ENCODE results near the gene OBSCN.

Gene OBSCN

DNA sequence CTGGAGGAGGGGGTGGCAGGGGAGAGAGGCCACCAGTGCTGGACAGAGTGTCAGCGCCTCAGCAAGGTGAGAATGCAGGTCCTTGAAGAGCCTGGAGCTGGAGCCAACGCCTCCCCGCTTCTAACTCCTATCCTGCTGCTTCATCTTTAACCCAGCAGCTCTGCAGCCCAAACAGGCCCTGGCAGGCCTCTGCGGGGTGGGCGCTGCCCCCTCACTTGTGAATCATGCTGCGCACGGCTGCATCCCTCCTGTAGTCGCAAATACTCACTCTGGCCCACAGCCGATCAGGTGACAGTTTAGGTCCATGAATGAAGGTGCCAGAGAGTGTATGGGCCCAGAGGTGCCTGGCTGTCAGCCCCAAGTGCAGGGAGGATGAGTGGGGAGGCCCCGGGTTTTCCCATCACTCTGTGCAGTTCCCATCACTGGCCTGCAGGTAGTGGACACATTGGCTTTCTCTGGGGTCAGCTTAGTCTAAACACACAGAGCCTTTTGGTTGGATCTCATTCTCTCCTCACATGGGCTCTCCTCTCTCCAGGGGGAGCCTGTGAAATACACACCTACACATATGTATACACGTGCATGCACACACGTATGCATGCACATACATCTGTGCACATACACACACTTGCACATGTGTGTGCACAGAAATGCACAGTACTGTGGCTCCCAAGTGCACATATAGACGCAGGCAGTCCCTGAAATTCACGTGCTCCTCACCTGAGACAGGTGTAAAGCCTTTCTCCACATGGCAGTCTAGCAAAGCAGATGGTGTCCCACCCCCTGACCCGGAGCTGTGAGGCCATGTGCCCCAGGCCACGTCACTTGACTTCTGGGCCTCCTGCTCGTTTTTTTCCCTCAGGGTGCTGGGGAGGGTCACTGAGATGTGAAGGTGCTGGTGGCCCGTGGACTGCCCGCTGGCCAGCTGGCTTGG is 146.8 kb downstream of the OBSCN start:
- Histone ChIP-seq H3K4me3 (no peak overlapping the region), H3K27me3 (ENCODE audit: low read depth) (no peaks in the 10 kb centered on the region), H3K9me3 (no peaks in the 10 kb centered on the region), H3K4me1 (no peaks in the 10 kb centered on the region), H3K36me3 (replicated peaks) (no peaks in the 10 kb centered on the region)
- DNase-seq (ENCODE audit: low spot score in 2 of 2) = no peak
- in situ Hi-C loops (cut with MboI; ENCODE audit: low sequenced_read_pairs) = no loop called here

DNA sequence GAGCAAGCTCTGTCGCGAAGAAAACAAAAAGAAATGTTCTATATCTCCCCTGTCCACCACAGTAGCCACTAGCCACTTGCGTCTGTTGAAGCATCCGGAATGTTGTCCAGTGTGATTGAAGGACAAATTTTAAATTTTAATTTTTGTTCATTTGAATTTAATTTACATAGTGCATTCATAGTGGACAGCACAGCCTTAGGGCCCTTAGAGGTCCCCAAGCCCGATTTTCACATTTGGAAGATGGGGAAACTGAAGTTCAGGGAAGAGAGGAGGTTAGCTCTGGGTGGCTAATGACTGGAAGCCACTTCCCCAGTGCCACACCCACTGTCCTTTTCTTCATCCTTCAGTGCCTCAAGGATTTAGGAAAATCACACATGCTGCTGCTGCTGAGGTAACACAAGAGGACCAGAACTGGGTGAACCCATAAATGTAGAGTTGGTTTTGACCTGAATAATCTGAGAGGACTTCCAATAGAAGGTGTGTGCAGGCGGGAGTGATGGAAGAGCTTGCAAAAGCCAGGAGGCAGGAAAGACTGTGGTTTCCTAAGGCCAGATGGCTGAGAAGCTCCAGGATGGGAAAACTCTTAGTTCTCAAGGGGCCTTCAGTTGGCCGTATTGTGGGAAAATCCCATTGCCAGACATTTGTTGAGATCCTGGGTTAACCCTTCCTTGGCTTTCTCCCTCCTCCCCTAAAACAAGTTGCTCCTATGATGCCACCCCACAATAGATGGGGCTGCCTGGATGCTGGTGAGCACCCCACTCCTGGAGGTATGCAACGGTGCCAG is 149.2 kb downstream of the OBSCN start:
- H3K9me3 ChIP-seq = no peaks in the 10 kb centered on the region
- no peaks in the 10 kb centered on the region for H3K36me3 ChIP-seq (replicated peaks)
- no peaks in the 10 kb centered on the region for H3K4me1 ChIP-seq
- no peak overlapping the region for H3K4me3 ChIP-seq
- H3K27me3 ChIP-seq (ENCODE audit: low read depth) = no peaks in the 10 kb centered on the region
- no peak for DNase-seq (ENCODE audit: low spot score in 2 of 2)
- in situ Hi-C loops (cut with MboI; ENCODE audit: low sequenced_read_pairs) = no loop called here

DNA sequence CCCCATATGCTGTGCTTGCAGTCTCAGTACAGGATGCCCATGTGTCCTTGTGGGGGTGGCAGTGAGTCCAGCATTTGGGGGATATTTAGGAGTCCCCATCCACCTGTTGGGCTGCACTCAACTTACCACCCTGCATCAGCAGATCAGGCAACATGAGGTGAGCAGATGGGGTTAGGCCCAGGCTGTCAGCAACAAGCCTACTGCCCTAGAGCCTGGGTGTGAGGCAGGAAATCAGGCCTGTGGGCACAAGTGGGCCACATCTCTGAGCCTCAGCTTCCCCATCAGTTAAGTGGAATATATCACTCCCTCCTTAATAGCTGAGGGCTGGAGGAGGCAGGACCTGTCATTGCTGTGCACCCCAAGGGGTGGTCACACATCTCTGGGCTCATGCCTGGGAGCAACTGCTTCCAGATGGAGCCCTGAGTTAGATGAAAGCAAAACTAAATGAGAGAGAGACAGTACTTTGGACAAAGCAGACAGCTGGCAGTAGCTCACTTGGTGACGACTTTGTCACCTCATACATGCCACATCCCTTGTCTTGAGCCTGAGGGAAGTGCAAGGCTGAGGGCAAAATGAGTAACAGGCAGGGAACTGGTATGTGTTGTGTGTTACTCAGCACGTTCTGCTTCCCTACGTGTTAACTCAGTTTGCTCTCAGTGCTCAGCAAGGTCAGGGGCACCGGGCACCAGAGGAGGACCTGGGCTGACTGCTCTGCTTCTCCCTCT is 150.4 kb downstream of the OBSCN start:
- Histone ChIP-seq H3K4me1 (no peaks in the 10 kb centered on the region), H3K27me3 (ENCODE audit: low read depth) (no peaks in the 10 kb centered on the region), H3K4me3 (no peak overlapping the region), H3K9me3 (no peaks in the 10 kb centered on the region), H3K36me3 (replicated peaks) (no peaks in the 10 kb centered on the region)
- in situ Hi-C loops (cut with MboI; ENCODE audit: low sequenced_read_pairs) = no loop called here
- no peak for DNase-seq (ENCODE audit: low spot score in 2 of 2)

DNA sequence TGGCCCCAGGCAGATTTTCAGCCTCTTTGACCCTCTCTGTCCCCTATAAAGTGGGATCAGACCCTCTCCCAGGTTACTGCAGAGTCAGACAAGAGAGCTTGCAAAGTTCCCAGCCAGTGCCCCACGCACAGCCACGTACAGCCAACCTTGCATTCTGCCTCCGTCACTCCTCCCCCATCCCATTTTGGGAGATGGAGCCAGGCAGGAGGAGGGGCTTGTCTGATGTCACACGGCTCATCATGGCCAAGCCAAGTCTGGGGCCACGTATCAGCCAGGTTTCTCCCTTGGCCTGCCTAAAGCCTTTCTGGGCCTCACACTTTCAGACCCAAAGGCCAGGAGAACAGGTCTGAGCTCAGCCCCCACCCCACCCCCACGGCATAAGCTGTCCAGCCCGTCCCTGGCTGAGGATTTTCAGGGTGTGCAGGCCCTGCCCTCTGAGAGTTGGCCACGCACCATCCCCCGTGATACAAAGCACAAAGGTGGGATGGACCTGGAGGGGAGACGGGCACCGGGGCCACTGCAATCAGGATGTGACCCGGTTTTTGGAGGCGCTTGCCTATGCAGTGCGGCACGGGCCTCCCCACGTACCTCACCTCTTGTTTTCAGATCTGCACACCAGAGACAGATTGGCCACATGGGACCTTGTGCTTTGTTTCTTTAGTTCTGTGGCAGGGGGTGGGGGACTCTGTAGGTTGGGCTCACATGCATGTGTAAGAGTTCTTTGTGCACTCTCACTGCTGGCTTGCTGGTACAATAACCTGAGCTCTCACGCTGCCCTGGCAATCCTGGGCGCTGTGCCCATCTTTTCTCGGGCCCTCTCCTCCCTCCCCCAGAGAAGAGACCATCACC is 151.1 kb downstream of the OBSCN start:
- DNase-seq (ENCODE audit: low spot score in 2 of 2) = no peak
- Histone ChIP-seq H3K36me3 (replicated peaks) (no peaks in the 10 kb centered on the region), H3K4me3 (no peak overlapping the region), H3K4me1 (no peaks in the 10 kb centered on the region), H3K27me3 (ENCODE audit: low read depth) (no peaks in the 10 kb centered on the region), H3K9me3 (no peaks in the 10 kb centered on the region)
- in situ Hi-C loops (cut with MboI; ENCODE audit: low sequenced_read_pairs) = no loop called here

DNA sequence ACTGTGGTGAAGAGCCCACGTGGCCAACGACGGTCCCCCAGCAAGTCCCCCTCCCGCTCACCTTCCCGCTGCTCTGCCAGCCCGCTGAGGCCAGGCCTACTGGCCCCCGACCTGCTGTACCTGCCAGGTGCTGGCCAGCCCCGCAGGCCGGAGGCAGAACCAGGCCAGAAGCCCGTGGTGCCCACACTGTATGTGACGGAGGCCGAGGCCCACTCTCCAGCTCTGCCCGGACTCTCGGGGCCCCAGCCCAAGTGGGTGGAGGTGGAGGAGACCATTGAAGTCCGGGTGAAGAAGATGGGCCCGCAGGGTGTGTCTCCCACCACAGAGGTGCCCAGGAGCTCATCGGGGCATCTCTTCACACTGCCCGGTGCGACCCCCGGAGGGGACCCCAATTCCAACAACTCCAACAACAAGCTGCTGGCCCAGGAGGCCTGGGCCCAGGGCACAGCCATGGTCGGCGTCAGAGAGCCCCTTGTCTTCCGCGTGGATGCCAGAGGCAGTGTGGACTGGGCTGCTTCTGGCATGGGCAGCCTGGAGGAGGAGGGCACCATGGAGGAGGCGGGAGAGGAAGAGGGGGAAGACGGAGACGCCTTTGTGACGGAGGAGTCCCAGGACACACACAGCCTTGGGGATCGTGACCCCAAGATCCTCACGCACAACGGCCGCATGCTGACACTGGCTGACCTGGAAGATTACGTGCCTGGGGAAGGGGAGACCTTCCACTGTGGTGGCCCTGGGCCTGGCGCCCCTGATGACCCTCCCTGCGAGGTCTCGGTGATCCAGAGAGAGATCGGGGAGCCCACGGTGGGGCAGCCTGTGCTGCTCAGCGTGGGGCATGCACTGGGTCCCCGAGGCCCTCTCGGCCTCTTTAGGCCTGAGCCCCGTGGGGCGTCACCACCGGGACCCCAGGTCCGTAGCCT is 152.0 kb downstream of the OBSCN start:
- no peak for DNase-seq (ENCODE audit: low spot score in 2 of 2)
- no peaks in the 10 kb centered on the region for H3K36me3 ChIP-seq (replicated peaks)
- no peaks in the 10 kb centered on the region for H3K27me3 ChIP-seq (ENCODE audit: low read depth)
- H3K4me3 ChIP-seq = no peak overlapping the region
- in situ Hi-C loops (cut with MboI; ENCODE audit: low sequenced_read_pairs) = no loop called here
- no peaks in the 10 kb centered on the region for H3K4me1 ChIP-seq
- H3K9me3 ChIP-seq = no peaks in the 10 kb centered on the region

DNA sequence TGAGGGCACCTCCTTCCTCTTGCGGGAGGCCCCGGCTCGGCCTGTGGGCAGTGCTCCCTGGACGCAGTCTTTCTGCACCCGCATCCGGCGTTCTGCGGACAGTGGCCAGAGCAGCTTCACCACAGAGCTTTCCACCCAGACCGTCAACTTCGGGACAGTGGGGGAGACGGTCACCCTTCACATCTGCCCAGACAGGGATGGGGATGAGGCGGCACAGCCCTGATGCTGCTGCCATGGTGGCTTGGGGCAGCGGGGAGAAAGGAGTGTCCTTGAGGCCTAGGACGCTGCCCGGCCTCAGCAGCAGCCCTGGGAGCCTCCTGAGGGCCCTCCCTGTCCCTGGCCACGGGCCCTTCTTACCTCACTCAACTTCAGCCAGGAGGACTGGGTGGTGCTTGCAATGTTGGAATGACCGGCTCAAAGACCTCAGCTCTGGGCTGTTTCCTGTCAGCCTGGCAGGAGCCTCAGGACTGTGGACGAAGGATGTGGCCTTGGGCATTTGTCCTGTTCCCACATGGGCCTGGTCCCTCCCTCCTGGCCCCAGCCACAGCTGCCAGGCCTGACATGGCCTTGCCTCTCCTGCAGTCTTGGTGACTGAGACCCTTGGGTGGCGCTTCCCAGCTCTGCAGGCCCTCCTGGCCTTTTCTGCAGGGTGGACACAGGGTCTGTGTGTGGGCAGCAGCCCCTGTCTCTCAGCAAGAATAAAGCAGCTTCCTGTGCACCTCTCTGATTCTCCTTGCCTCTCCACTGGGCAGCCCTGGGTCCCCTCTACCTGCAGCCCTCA is 152.9 kb downstream of the OBSCN start:
- Histone ChIP-seq H3K27me3 (ENCODE audit: low read depth) (no peaks in the 10 kb centered on the region), H3K9me3 (no peaks in the 10 kb centered on the region), H3K36me3 (replicated peaks) (no peaks in the 10 kb centered on the region), H3K4me1 (no peaks in the 10 kb centered on the region), H3K4me3 (no peak overlapping the region)
- DNase-seq (ENCODE audit: low spot score in 2 of 2) = no peak
- in situ Hi-C loops (cut with MboI; ENCODE audit: low sequenced_read_pairs) = no loop called here

DNA sequence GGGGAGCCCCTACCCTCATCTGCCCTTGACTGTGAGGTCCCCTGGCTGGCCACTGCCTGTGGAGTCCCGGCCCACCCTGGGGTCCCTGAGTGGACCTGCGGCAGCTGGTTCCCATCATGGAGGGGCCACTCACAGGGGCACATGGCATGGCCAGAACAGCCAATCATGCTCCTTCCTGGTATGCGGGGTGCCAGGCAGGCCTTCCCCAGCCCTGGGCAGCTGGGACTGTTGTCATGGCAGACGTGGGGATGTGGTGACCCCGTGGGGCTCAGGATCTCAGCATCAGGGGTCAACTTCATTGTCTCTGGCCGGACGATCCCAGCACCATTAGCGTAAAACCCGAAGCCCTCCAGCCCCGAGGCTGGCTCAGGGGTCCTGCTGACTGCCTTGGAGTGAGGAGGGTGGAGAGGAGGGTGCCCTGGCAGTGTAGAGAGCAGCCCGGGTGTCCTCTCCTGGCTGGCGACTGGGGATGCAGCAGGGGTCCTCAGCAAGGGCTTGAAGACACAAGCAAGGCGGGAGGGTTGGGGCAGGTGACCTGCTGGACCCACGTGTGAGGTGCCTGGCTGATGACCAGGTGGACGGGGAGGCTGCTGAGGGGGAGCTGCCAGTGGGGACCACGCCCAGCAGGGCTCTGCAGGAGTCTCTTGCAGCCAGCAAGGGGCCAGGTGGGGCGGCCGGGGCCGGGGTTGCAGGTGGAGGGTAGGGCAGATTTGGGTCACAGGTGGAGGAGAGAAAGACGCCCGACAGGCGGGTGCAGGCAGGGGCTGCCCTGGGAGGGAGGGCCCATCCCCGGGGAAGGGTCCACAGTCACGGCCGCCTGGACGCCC is 153.7 kb downstream of the OBSCN start:
- Histone ChIP-seq H3K4me3 (no peak overlapping the region), H3K4me1 (no peaks in the 10 kb centered on the region), H3K27me3 (ENCODE audit: low read depth) (0 out of 2 replicates have a peak, but pooled peaks cover 2% of the 10 kb centered on the region), H3K36me3 (replicated peaks) (no peaks in the 10 kb centered on the region), H3K9me3 (no peaks in the 10 kb centered on the region)
- no peak for DNase-seq (ENCODE audit: low spot score in 2 of 2)
- in situ Hi-C loops (cut with MboI; ENCODE audit: low sequenced_read_pairs) = no loop called here

DNA sequence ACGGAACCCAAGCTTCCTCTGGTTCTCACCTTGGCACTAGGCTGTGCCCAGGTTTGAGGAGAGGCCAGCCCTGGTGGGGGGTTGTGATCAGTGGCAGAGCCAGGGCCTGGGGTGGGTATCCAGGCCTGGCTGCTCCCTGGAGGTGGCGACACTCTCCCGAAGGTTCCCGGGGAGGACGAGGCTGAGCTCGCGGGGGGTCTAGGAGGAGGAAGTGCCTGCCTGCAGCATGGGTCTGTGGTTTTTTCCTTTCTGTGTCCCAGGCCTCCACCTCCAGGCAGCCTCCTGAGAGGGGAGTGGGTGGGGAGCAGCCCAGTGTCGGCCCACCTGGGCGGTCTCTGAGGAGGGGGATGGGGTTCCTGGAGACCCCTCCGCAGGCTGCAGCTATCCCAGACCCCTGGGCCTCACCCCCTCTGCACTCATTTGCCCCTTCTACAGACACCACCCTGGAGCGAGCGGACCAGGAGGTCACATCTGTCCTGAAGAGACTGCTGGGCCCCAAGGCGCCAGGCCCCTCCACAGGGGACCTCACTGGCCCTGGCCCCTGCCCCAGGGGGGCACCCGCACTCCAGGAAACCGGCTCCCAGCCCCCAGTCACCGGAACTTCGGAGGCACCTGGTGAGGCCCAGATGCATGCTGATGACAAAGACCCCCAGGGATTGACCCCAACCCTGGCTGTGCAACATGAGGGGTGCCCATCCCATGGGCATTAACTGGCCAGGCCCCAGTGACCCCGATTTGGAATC is 154.5 kb downstream of the OBSCN start:
- Histone ChIP-seq H3K36me3 (replicated peaks) (no peaks in the 10 kb centered on the region), H3K27me3 (ENCODE audit: low read depth) (peaks cover 7% of the 10 kb centered on the region; the same call in 1 of the 2 replicates), H3K4me3 (no peak overlapping the region), H3K9me3 (no peaks in the 10 kb centered on the region), H3K4me1 (no peaks in the 10 kb centered on the region)
- in situ Hi-C loops (cut with MboI; ENCODE audit: low sequenced_read_pairs) = no loop called here
- DNase-seq (ENCODE audit: low spot score in 2 of 2) = no peak

DNA sequence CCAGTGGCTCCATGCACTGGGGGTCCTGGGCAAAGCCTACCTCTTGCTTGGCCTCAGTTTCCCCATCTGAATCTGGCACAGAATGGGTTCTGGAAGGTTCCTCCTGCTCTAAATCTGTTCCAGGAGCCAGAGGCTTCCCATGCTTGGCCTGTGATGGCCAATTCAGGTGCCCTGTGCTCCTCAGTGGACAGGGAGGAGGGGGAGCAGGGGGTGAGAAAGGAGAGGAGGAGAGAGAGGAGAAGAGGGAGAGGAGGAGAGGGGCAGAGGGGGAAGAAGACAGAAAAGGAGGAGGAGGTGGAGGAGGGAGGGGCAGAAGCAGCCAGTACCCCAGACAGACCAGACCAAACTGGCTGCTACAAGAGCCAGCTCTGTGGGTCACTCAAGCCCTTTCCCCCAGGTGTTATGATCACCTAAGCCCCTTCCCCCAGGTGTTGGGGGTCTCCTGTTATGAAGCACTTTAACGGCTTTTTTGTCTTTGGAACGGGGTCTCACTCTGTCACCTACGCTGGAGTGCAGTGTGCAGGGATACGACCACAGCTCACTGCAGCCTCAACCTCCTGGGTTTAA is 155.1 kb downstream of the OBSCN start:
- Histone ChIP-seq H3K4me3 (no peak overlapping the region), H3K4me1 (no peaks in the 10 kb centered on the region), H3K36me3 (replicated peaks) (no peaks in the 10 kb centered on the region), H3K9me3 (no peaks in the 10 kb centered on the region), H3K27me3 (ENCODE audit: low read depth) (peaks cover 7% of the 10 kb centered on the region; the same call in 1 of the 2 replicates)
- in situ Hi-C loops (cut with MboI; ENCODE audit: low sequenced_read_pairs) = no loop called here
- DNase-seq (ENCODE audit: low spot score in 2 of 2) = no peak

DNA sequence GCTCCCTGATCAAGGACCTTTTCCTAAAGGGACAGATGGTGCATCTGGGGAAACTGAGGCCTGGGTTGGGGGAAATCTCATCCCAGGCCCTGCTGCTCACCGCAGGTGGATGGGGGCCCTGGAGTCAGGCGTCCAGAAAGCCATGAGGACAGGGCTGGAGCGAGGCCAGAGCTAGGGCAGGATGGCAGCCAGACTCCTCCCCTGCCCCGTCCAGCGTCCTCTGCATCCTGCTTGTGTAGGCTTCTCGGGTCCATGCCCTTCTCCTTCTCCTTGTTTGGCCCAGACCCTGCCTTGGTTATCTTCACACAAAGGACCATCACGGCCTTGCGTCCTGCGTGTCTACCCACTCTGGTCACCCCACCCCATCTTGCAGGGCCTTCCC is 155.8 kb downstream of the OBSCN start:
- in situ Hi-C loops (cut with MboI; ENCODE audit: low sequenced_read_pairs) = no loop called here
- no peaks in the 10 kb centered on the region for H3K4me1 ChIP-seq
- no peaks in the 10 kb centered on the region for H3K36me3 ChIP-seq (replicated peaks)
- no peaks in the 10 kb centered on the region for H3K9me3 ChIP-seq
- H3K4me3 ChIP-seq = no peak overlapping the region
- H3K27me3 ChIP-seq (ENCODE audit: low read depth) = peaks cover 7% of the 10 kb centered on the region; the same call in 1 of the 2 replicates
- DNase-seq (ENCODE audit: low spot score in 2 of 2) = no peak
